AG04449 (cell line): ENCODE results near the gene MTX2.

ENCODE experiments used
- CTCF ChIA-PET: fragments of 350-600 bp; formaldehyde crosslinking; extraction: SDS; loops from one replicate; lab custom pipeline; 2021; ENCODE audit warnings: antibody characterized with exemption; lab: Yijun Ruan, JAX
- POLR2A ChIA-PET: fragments of 400-600, 350-600 bp; formaldehyde crosslinking; extraction: SDS; loops from one replicate; lab custom pipeline; 2020; ENCODE audit warnings: antibody characterized with exemption, inconsistent platforms; lab: Yijun Ruan, JAX
- DNase-seq: peaks from one replicate; pipeline ENCODE4 v3.0.0-alpha.2; 2010; ENCODE audit warnings: low read depth, low spot score
- H3K4me3 ChIP-seq: 2 replicates; pipeline ENCODE4 v1.5.1; 2011; ENCODE audit warnings: low read depth, mild to moderate bottlenecking, control low read depth, low read length
- CTCF ChIP-seq: IDR thresholded peaks from one replicate; pipeline ENCODE4 v1.5.1; 2011; ENCODE audit warnings: mild to moderate bottlenecking, moderate library complexity, low read length, control low read depth, inconsistent platforms; ENCODE audit not compliant: insufficient read depth; ENCODE audit errors: missing control alignments

Gene MTX2

GRCh38 chr2:176331646-176332045 is 62.4 kb downstream of the MTX2 start:
- no peak for DNase-seq
- POLR2A ChIA-PET: no interaction called here
- CTCF ChIA-PET: no interaction called here
- no peak for TF ChIP-seq CTCF
- no peak overlapping the region for H3K4me3 ChIP-seq

- no peak overlapping the region for H3K4me3 ChIP-seq
- CTCF ChIA-PET: no interaction called here
- DNase-seq: no peak
- no peak for TF ChIP-seq CTCF
- POLR2A ChIA-PET: no interaction called here
Measured at GRCh38 chr2:176334729-176335128, 65.5 kb downstream of the MTX2 start.

- H3K4me3 ChIP-seq: no peak overlapping the region
- DNase-seq: no peak
- ChIA-PET POLR2A (interaction anchor here (0.8 kb wide), 1 partner anchor 25 kb away, joined by 4 read pairs; no protein-coding TSS in a partner anchor), CTCF (no interaction called here)
- TF ChIP-seq CTCF: no peak
Measured at GRCh38 chr2:176338395-176338794, 69.2 kb downstream of the MTX2 start.

- ChIA-PET CTCF (no interaction called here), POLR2A (interaction anchor here (0.8 kb wide), 1 partner anchor 24 kb away, joined by 4 read pairs; no protein-coding TSS in a partner anchor)
- no peak for TF ChIP-seq CTCF
- no peak for DNase-seq
- H3K4me3 ChIP-seq: no peak overlapping the region
Measured at GRCh38 chr2:176339208-176339607, 70.0 kb downstream of the MTX2 start.

- no peak for DNase-seq
- no peak for TF ChIP-seq CTCF
- CTCF ChIA-PET: no interaction called here
- POLR2A ChIA-PET: no interaction called here
- no peak overlapping the region for H3K4me3 ChIP-seq
Measured at GRCh38 chr2:176356251-176356650, 87.0 kb downstream of the MTX2 start.

GRCh38 chr2:176364273-176364977 is 95.2 kb downstream of the MTX2 start:
- ChIA-PET CTCF (interaction anchor here (1.3 kb wide), 1 partner anchor 90 kb away, joined by 3 read pairs; no protein-coding TSS in a partner anchor), POLR2A (no interaction called here)
- no peak for DNase-seq
- TF ChIP-seq CTCF: no peak
- H3K4me3 ChIP-seq: no peak overlapping the region
